SK-N-SH treated with all-trans-retinoic acid at 6 μM for 48 hours (cell line): ENCODE data around the gene OR6J1.

Experiments
- ATAC-seq: fragments of 200-7000 bp; cut with Tn5 transposase; 3 replicates; pipeline ENCODE4 v1.9.1; 2020; ENCODE audit warnings: mild to moderate bottlenecking, moderate library complexity
- ARNTL ChIP-seq: fragments of 450-650 bp; formaldehyde crosslinking; IDR thresholded peaks from 2 replicates; pipeline ENCODE4 v1.5.0; 2020; ENCODE audit warnings: low read depth, mild to moderate bottlenecking, moderate library complexity, borderline replicate concordance
- BACH2 ChIP-seq: fragments of 250-450 bp; sonication (Bioruptor Pico); IDR thresholded peaks from 2 replicates; pipeline ENCODE4 v1.9.0; 2021; ENCODE audit warnings: mild to moderate bottlenecking, borderline replicate concordance
- CREB5 ChIP-seq: fragments of 250-450 bp; sonication (Bioruptor Pico); IDR thresholded peaks from 2 replicates; pipeline ENCODE4 v1.5.1; 2020; ENCODE audit warnings: low read depth, mild to moderate bottlenecking, moderate library complexity
- CSRNP3 ChIP-seq: fragments of 250-450 bp; sonication (Bioruptor Pico); IDR thresholded peaks from 2 replicates; pipeline ENCODE4 v1.5.1; 2021; ENCODE audit warnings: mild to moderate bottlenecking, moderate library complexity
- ESRRG ChIP-seq: fragments of 250-450 bp; sonication (Bioruptor Pico); IDR thresholded peaks from 2 replicates; pipeline ENCODE4 v1.6.1; 2021; ENCODE audit warnings: mild to moderate bottlenecking
- GLIS3 ChIP-seq: fragments of 250-450 bp; sonication (Bioruptor Pico); IDR thresholded peaks from 2 replicates; pipeline ENCODE4 v1.5.0; 2020; ENCODE audit warnings: mild to moderate bottlenecking, moderate library complexity
- ISL1 ChIP-seq: fragments of 250-450 bp; sonication (Bioruptor Pico); IDR thresholded peaks from 2 replicates; pipeline ENCODE4 v2.1.2; 2022; ENCODE audit warnings: mild to moderate bottlenecking, moderate library complexity
- OSR1 ChIP-seq: fragments of 250-450 bp; sonication (Bioruptor Pico); IDR thresholded peaks from 2 replicates; pipeline ENCODE4 v1.8.0; 2022; ENCODE audit warnings: moderate library complexity, mild to moderate bottlenecking, inconsistent platforms
- PATZ1 ChIP-seq: fragments of 250-450 bp; sonication (Bioruptor Pico); IDR thresholded peaks from 2 replicates; pipeline ENCODE4 v1.8.0; 2020; ENCODE audit warnings: mild to moderate bottlenecking, moderate library complexity, borderline replicate concordance
- POU6F1 ChIP-seq: fragments of 250-450 bp; sonication (Bioruptor Pico); IDR thresholded peaks from 2 replicates; pipeline ENCODE4 v1.8.0; 2021; ENCODE audit warnings: low read depth, mild to moderate bottlenecking, moderate library complexity, borderline replicate concordance
- PPARA ChIP-seq: fragments of 250-450 bp; sonication (Bioruptor Pico); IDR thresholded peaks from 2 replicates; pipeline ENCODE4 v1.5.0; 2020; ENCODE audit warnings: mild to moderate bottlenecking, borderline replicate concordance
- RARB ChIP-seq: fragments of 250-450 bp; sonication (Bioruptor Pico); IDR thresholded peaks from 2 replicates; pipeline ENCODE4 v1.8.0; 2021; ENCODE audit warnings: mild to moderate bottlenecking, moderate library complexity
- SNAI2 ChIP-seq: fragments of 250-450 bp; sonication (Bioruptor Pico); IDR thresholded peaks from 2 replicates; pipeline ENCODE4 v1.5.0; 2020; ENCODE audit warnings: mild to moderate bottlenecking, moderate library complexity
- TCF4 ChIP-seq: fragments of 250-450 bp; sonication (Bioruptor Pico); IDR thresholded peaks from 2 replicates; pipeline ENCODE4 v1.8.0; 2021; ENCODE audit warnings: mild to moderate bottlenecking, moderate library complexity, borderline replicate concordance
- TOX ChIP-seq: fragments of 250-450 bp; sonication (Bioruptor Pico); IDR thresholded peaks from 2 replicates; pipeline ENCODE4 v1.8.0; 2021; ENCODE audit warnings: mild to moderate bottlenecking, moderate library complexity, borderline replicate concordance
- TSHZ2 ChIP-seq: fragments of 250-450 bp; sonication (Bioruptor Pico); IDR thresholded peaks from 2 replicates; pipeline ENCODE4 v1.5.0; 2020; ENCODE audit warnings: mild to moderate bottlenecking, moderate library complexity
- ZC3H10 ChIP-seq: fragments of 250-450 bp; sonication (Bioruptor Pico); IDR thresholded peaks from 2 replicates; pipeline ENCODE4 v1.5.1; 2021; ENCODE audit warnings: mild to moderate bottlenecking, moderate library complexity
- ZFP3 ChIP-seq: fragments of 250-450 bp; sonication (Bioruptor Pico); IDR thresholded peaks from 2 replicates; pipeline ENCODE4 v1.5.0; 2020; ENCODE audit warnings: mild to moderate bottlenecking, moderate library complexity
- ZNF565 ChIP-seq: fragments of 450-650 bp; formaldehyde crosslinking; conservative IDR thresholded peaks from 2 replicates; pipeline ENCODE4 v1.5.0; 2020; ENCODE audit warnings: low read depth, mild to moderate bottlenecking, moderate library complexity
- ZNF70 ChIP-seq: fragments of 450-650 bp; formaldehyde crosslinking; IDR thresholded peaks from 2 replicates; pipeline ENCODE4 v1.5.0; 2020; ENCODE audit warnings: mild to moderate bottlenecking, moderate library complexity
- ZNF8 ChIP-seq: fragments of 450-650 bp; formaldehyde crosslinking; IDR thresholded peaks from 2 replicates; pipeline ENCODE4 v1.5.0; 2020; ENCODE audit warnings: mild to moderate bottlenecking, moderate library complexity

Gene OR6J1

GRCh38 chr14:22671622-22672021 is 27.5 kb upstream of the OR6J1 start:
- no peak for TF ChIP-seq GLIS3
- no peak for TF ChIP-seq ISL1 (CRISPR knock-in tag)
- TF ChIP-seq CSRNP3 (CRISPR knock-in tag) = no peak
- no peak for TF ChIP-seq ESRRG (CRISPR knock-in tag)
- no peak for TF ChIP-seq ARNTL (CRISPR knock-in tag)
- TF ChIP-seq ZC3H10 (CRISPR knock-in tag) = no peak
- TF ChIP-seq TCF4 (CRISPR knock-in tag) = no peak
- no peak for TF ChIP-seq PATZ1 (CRISPR knock-in tag)
- no peak for TF ChIP-seq PPARA (CRISPR knock-in tag)
- TF ChIP-seq TOX = no peak
- TF ChIP-seq SNAI2 (CRISPR knock-in tag) = no peak
- no peak for ATAC-seq

- TF ChIP-seq ISL1 (CRISPR knock-in tag) (no peak), POU6F1 (no peak), ZNF565 (no peak), BACH2 (no peak), TSHZ2 (CRISPR knock-in tag) (no peak), GLIS3 (no peak), CREB5 (CRISPR knock-in tag) (no peak), PATZ1 (CRISPR knock-in tag) (no peak), ZC3H10 (CRISPR knock-in tag) (no peak), ESRRG (CRISPR knock-in tag) (no peak), SNAI2 (CRISPR knock-in tag) (no peak), TOX (no peak), RARB (CRISPR knock-in tag) (no peak), OSR1 (CRISPR knock-in tag) (no peak)
- no peak for ATAC-seq
Measured at GRCh38 chr14:22668863-22669262, 24.7 kb upstream of the OR6J1 start.

GRCh38 chr14:22668417-22668816 is 24.3 kb upstream of the OR6J1 start:
- ATAC-seq = no peak
- no peak for TF ChIP-seq PATZ1 (CRISPR knock-in tag)
- TF ChIP-seq ARNTL (CRISPR knock-in tag) = no peak
- no peak for TF ChIP-seq CREB5 (CRISPR knock-in tag)
- TF ChIP-seq ZNF70 (CRISPR knock-in tag) = no peak
- no peak for TF ChIP-seq BACH2
- no peak for TF ChIP-seq TCF4 (CRISPR knock-in tag)
- TF ChIP-seq ZFP3 = no peak
- no peak for TF ChIP-seq PPARA (CRISPR knock-in tag)
- no peak for TF ChIP-seq ZC3H10 (CRISPR knock-in tag)
- no peak for TF ChIP-seq TOX
- no peak for TF ChIP-seq ZNF565
- no peak for TF ChIP-seq RARB (CRISPR knock-in tag)
- no peak for TF ChIP-seq ESRRG (CRISPR knock-in tag)
- no peak for TF ChIP-seq ZNF8 (CRISPR knock-in tag)
